GM12872 (cell line): ENCODE results near the gene IMMP2L.

ENCODE experiments used
- TF ChIP-seq, protein P1 (sequence below): IDR thresholded peaks from 3 replicates; pipeline ENCODE4 v1.5.1; 2011; ENCODE audit warnings: low read depth, mild to moderate bottlenecking, low read length, moderate library complexity; ENCODE audit not compliant: insufficient read depth

IMMP2L gene

DNA sequence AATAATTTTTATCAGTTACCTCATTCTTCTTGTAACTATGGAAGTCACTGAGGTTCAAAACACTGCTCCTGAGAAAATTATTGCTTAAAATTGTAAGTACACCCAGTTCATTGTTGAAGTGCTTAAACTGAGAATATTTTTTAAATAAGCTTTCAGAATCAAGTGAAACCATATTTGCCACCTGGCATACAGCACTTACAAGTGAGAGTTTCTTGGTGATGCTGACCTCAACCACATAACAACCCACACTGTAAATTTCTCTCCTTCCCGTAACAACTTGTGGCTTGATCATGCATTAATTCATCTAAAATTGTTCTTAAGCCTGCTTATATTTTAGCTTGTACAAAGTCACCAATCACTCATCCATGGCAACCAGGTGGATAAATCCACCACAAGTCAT, 34.0 kb downstream of the IMMP2L start:
- TF ChIP-seq, protein P1, sequence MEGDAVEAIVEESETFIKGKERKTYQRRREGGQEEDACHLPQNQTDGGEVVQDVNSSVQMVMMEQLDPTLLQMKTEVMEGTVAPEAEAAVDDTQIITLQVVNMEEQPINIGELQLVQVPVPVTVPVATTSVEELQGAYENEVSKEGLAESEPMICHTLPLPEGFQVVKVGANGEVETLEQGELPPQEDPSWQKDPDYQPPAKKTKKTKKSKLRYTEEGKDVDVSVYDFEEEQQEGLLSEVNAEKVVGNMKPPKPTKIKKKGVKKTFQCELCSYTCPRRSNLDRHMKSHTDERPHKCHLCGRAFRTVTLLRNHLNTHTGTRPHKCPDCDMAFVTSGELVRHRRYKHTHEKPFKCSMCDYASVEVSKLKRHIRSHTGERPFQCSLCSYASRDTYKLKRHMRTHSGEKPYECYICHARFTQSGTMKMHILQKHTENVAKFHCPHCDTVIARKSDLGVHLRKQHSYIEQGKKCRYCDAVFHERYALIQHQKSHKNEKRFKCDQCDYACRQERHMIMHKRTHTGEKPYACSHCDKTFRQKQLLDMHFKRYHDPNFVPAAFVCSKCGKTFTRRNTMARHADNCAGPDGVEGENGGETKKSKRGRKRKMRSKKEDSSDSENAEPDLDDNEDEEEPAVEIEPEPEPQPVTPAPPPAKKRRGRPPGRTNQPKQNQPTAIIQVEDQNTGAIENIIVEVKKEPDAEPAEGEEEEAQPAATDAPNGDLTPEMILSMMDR = no peak

DNA sequence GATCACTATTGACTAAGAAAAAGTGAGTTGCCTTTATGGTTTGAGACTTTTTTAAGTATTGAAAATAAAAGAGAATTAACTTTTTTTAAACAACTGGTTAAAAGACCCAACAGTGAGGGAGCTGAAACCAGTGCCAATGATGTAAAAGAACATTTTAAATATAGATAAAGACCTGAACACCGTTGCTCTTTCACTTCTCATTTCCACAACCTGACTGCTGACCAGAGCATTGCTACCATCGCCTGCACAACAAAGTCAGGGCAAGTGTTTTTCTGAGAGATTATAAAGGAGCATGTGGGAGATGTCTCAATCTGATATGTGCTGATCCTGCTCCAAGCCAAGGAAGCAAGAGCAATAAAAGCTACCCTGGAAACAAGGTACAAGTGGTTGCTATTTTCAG, 34.7 kb downstream of the IMMP2L start:
- TF ChIP-seq, protein P1 = no peak

DNA sequence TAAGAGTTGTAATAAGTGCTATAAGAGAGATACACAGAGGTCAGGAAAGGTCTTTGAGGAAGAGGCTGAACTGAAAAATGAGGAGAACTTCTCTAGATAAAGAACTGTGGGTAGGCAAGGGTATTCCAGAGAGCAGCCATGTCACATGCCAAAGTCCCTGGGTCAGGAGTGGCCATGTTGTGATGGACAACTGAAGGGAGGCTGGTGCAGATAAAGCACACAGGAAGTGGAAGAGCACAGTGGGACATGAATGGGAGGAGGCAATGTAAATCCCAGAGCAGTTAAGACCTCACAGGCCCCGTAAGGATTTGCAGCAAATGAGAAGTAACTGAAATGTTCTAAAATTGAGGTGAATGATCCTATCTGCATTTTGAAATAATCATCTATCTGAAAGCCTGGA, 37.2 kb downstream of the IMMP2L start:
- TF ChIP-seq, protein P1 = no peak

DNA sequence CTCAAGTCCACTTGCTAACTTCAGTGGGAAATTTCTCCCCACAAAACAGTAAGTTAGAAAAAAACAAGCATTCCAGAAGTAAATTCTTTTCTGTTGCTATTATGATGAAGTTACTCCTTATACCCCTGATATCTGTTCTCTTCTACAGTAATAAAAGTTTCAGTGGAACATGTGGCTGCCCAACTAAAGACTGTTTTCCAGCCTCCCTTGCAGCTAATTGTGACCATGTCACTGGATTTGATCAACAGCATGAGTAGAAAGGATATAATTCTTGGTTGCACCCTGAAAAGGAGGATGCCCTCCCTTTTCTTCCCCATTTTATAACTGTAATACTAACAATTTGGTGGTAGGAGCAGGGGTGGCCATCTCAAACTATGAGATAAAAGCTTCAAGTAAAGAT, 40.6 kb downstream of the IMMP2L start:
- TF ChIP-seq, protein P1 = no peak

DNA sequence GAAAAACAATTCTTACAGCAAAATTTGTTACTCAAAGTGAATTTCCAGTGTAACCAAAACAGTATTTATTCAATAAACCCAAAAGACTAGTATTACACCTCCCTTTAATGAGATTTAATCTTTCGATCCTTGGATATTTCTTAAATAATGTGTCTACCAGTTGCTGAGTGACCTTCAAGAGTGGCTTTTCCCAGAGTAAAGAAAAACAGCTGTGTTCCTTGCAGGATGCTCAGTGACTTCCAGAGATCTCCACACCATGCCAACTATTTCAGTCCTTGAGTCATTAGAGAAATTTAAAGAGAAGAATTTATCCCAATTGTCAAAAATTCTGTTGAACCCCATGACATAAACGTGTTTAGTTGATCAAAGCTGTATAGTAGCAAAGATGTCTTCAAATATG, 44.0 kb downstream of the IMMP2L start:
- TF ChIP-seq, protein P1 = no peak

DNA sequence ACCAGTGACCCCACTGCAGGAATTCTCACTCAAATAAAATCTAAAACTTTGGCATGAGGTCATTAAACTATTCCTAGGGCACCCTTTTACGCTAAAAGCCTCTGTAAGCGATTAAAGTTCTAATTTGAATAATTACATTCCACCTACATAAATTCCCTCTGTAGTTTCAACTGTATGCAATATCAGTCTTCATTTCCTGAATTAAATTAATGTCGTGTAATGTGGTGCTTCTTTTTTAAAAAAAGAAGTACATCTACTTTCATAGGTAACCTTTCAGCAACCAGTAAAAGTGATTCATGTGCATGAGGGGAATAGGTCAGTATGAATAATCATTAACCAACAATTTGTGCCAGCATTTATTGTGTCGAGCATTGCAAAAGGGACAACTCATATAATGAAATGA, 44.7 kb downstream of the IMMP2L start:
- TF ChIP-seq, protein P1 = no peak

DNA sequence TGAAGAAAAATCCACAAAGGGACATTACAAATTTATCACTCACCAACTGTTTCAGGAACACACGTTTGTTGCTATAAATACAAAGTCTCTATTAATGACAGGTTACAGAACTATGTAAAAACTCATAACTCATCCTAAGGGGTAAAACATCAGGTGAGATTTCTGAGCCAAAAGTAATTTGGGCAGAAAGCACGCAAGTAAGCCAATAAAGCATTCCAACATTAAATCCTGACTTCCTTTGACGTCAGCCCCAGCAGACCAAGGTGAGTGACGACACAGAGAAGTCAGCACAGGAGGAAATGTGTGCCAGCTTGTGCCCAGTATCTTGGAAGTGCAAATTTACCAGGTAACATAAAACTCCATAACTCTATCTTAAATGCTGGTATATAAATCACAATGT, 45.7 kb downstream of the IMMP2L start:
- TF ChIP-seq, protein P1 = no peak

DNA sequence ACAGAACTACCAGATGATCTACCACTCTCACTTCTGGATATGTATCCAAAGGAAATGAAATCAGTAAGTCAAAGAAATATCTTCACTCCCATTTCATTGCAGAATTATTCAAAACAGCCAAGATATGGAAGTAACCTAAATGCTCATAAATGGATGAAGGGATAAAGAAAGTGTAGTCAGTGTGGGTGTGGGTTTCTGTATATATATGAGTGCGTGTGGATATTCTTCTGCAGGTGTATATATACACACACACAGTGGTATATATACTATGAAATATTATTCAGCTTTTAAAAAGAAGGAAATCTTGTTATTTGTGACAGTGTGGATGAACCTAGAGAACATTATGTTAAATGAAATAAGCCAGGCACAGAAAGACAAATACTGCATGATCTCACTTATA, 48.7 kb downstream of the IMMP2L start:
- TF ChIP-seq, protein P1 = no peak
